HepG2 (cell line): ENCODE measurements around the gene GNAT3. TPM values are rescaled to one million over a fixed set of nuclear protein-coding genes. Genes with fewer than 3 reads are reported as not detected.

Experiments
- ATAC-seq: fragments of 200-7000 bp; cut with Tn5 transposase; 3 replicates; pipeline ENCODE4 v1.9.1; 2020; ENCODE audit warnings: mild to moderate bottlenecking, moderate library complexity
- BruUV-seq: library from RNA; stranded (reverse); fragments of 400-500 nt; replicated peaks from 2 replicates; lab custom pipeline; 2021; lab: Mats Ljungman, UMichigan
- CTCF ChIA-PET: fragments of 300-600 bp; formaldehyde crosslinking; extraction: SDS; loops from one replicate; lab custom pipeline; 2021; ENCODE audit warnings: low total read pairs, inconsistent platforms, low intra/inter-chr PET ratio; lab: Yijun Ruan, JAX
- POLR2A ChIA-PET: fragments of 350-600 bp; sonication (Branson Sonifier 250); formaldehyde crosslinking; loops from one replicate; lab custom pipeline; 2020; ENCODE audit warnings: antibody characterized with exemption, inconsistent platforms; lab: Yijun Ruan, JAX
- DNase-seq: peaks from one replicate; pipeline ENCODE4 v3.0.0-alpha.2; 2015; ENCODE audit warnings: low spot score
- FAIRE-seq: peaks from 3 replicates; lab custom pipeline; 2011; peaks lifted over from hg19 to GRCh38; lab: Jason Lieb, UNC
- H2AFZ ChIP-seq: one replicate; pipeline ENCODE4 v1.6.1; 2011; ENCODE audit warnings: low read length, inconsistent platforms
- H3K27ac ChIP-seq: fragments of 300-600 bp; 3 replicates; pipeline ENCODE4 v1.8.0; 2011; ENCODE audit warnings: mixed run types, mild to moderate bottlenecking, mixed read lengths, low read length, inconsistent platforms; ENCODE audit not compliant: insufficient read depth; ENCODE audit errors: extremely low read length
- H3K27me3 ChIP-seq, 2 experiments: fragments of 200-600 bp in 1 of 2; 2 replicates in 1 of 2; 3 replicates in 1 of 2; pipeline versions ENCODE4 v1.6.0 to v1.8.0; 2011; ENCODE audit warnings: low read length in 2 of 2, mild to moderate bottlenecking in 2 of 2, moderate library complexity in 2 of 2, inconsistent platforms in 1 of 2; ENCODE audit not compliant: insufficient read depth in 2 of 2, control insufficient read depth in 1 of 2
- H3K36me3 ChIP-seq, 2 experiments: fragments of 200-600 bp in 1 of 2; replicated peaks in 1 of 2; 2 replicates in 1 of 2; 3 replicates in 1 of 2; pipeline versions ENCODE4 v1.5.1 to v1.8.0; 2011; ENCODE audit warnings: low read length in 2 of 2, inconsistent platforms in 1 of 2; ENCODE audit not compliant: insufficient read depth in 2 of 2, control insufficient read depth in 1 of 2
- H3K4me1 ChIP-seq: 2 replicates; pipeline ENCODE4 v1.5.1; 2012; ENCODE audit warnings: low read length, inconsistent platforms; ENCODE audit not compliant: insufficient read depth
- H3K4me2 ChIP-seq: 2 replicates; pipeline ENCODE4 v1.6.0; 2011; ENCODE audit warnings: low read depth, low read length, inconsistent platforms
- H3K4me3 ChIP-seq, 3 experiments: fragments of 200-600 bp in 1 of 3; sonication (generic), shearing (Covaris generic) in 1 of 3; replicated peaks in 1 of 3; 2 replicates each; pipeline ENCODE4 v1.5.1; 2011 to 2016; ENCODE audit warnings: low read length in 3 of 3, inconsistent platforms in 2 of 3, low read depth in 2 of 3, mild to moderate bottlenecking in 2 of 3, control low read depth in 1 of 3, mixed read lengths in 1 of 3; ENCODE audit not compliant: insufficient read depth in 1 of 3
- H3K79me2 ChIP-seq: one replicate; pipeline ENCODE4 v1.6.1; 2011; ENCODE audit warnings: low read length, inconsistent platforms; ENCODE audit not compliant: insufficient read depth
- H3K9ac ChIP-seq: 2 replicates; pipeline ENCODE4 v1.6.0; 2011; ENCODE audit warnings: mild to moderate bottlenecking, low read depth, low read length, inconsistent platforms; ENCODE audit not compliant: insufficient read depth
- H3K9me3 ChIP-seq: 2 replicates; pipeline ENCODE4 v1.5.1; 2012; ENCODE audit warnings: mild to moderate bottlenecking, low read length
- H4K20me1 ChIP-seq: 2 replicates; pipeline ENCODE4 v1.6.0; 2011; ENCODE audit warnings: inconsistent platforms, mild to moderate bottlenecking, low read length, moderate library complexity; ENCODE audit not compliant: insufficient read depth
- MZF1 ChIP-seq: sonication (generic); formaldehyde crosslinking; IDR thresholded peaks from 2 replicates; pipeline ENCODE4 v1.8.1; 2023; ENCODE audit warnings: mild to moderate bottlenecking, missing genetic modification reagents, borderline replicate concordance
- NAIF1 ChIP-seq: sonication (generic); formaldehyde crosslinking; IDR thresholded peaks from 2 replicates; pipeline ENCODE4 v1.5.0; 2020; ENCODE audit warnings: mild to moderate bottlenecking, missing genetic modification reagents, borderline replicate concordance
- NRL ChIP-seq: sonication (generic); formaldehyde crosslinking; IDR thresholded peaks from 2 replicates; pipeline ENCODE4 v1.5.0; 2020; ENCODE audit warnings: missing genetic modification reagents, mild to moderate bottlenecking, moderate library complexity, borderline replicate concordance
- REPIN1 ChIP-seq: sonication (generic); formaldehyde crosslinking; IDR thresholded peaks from 2 replicates; pipeline ENCODE4 v1.8.0; 2022; ENCODE audit warnings: missing genetic modification reagents, low read depth, mild to moderate bottlenecking, borderline replicate concordance
- ZNF160 ChIP-seq: sonication (generic); formaldehyde crosslinking; IDR thresholded peaks from 2 replicates; pipeline ENCODE4 v1.8.0; 2022; ENCODE audit warnings: mild to moderate bottlenecking, inconsistent platforms, missing genetic modification reagents
- ZNF746 ChIP-seq: sonication (generic); formaldehyde crosslinking; IDR thresholded peaks from 2 replicates; pipeline ENCODE4 v1.8.0; 2022; ENCODE audit warnings: mild to moderate bottlenecking, missing genetic modification reagents
- ZNF766 ChIP-seq: sonication (generic); formaldehyde crosslinking; IDR thresholded peaks from 2 replicates; pipeline ENCODE4 v1.5.0; 2020; ENCODE audit warnings: missing genetic modification reagents, borderline replicate concordance
- WGBS: methylation state at CpG from one replicate; pipeline ENCODE4 v1.1.6; 2017; ENCODE audit warnings: low lambda C conversion rate; 5-methylcytosine and 5-hydroxymethylcytosine counted together
- in situ Hi-C: cut with HindIII; loops from 2 replicates; pipeline ENCODE4 v1.10.0; 2017; ENCODE audit warnings: low pct_unique_long_range_greater_than_20kb; ENCODE audit not compliant: extremely low pct_ligation_motif_present
- intact Hi-C: fragments of 100-400 bp; cut with micrococcal nuclease; formaldehyde crosslinking; loops from one replicate; pipeline ENCODE4 v1.10.0; 2022; ENCODE audit not compliant: unreplicated experiment
- polyA plus RNA-seq, 8 experiments: library from polyadenylated mRNA; depleted of rRNA in 3 of 8; stranded (reverse) in 7 of 8; unstranded in 1 of 8; fragments of >200 nt; fragmentation: Illumina TruSeq in 4 of 8; extraction: Trizol in 4 of 8; gene quantifications; 2 replicates each; pipeline versions ENCODE4 v1.2.1 to v1.2.3, GENCODE V29; 2011 to 2016; ENCODE audit warnings: low read depth in 4 of 8, missing spikeins in 1 of 8, mixed read lengths in 1 of 8; ENCODE audit not compliant: insufficient read depth in 1 of 8
- total RNA-seq, 5 experiments: library from RNA; depleted of rRNA; stranded (reverse); fragments of >200 nt; fragmentation: Illumina TruSeq; extraction: Trizol; gene quantifications; 2 replicates each; pipeline ENCODE4 v1.2.3, GENCODE V29; 2016; ENCODE audit warnings: low read depth in 1 of 5
- TF ChIP-seq, protein P1 (sequence below): sonication (generic); formaldehyde crosslinking; IDR thresholded peaks from 2 replicates; pipeline ENCODE4 v1.9.0; 2021; ENCODE audit warnings: missing genetic modification reagents, mild to moderate bottlenecking, borderline replicate concordance

GNAT3 gene
- total and polyA plus RNA-seq, 2 of the 13 experiments (the other 11 are each of a cell fraction or from before 2014, with no cell fraction given) = not detected

DNA sequence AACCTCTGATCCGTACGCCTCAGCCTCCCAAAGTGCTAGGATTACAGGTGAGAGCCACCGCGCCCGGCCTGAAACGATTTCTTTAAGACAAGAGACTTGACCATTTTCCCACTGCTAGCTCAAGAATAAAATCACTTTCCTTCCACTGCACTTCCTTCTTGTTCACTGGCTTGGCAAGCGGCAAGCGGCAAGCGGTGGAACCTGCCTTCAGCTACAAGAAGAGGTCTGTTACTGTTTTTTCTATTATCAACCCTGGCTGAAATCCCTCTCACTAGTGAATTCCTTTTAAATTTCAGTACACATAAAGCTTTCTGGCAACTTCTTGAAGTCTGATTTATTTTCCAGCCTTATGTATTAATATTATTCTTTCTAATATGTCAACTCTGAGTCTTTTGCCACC is 12.8 kb upstream of the GNAT3 start:
- ChIA-PET POLR2A (no interaction called here), CTCF (no interaction called here)
- H3K9ac ChIP-seq = no peak overlapping the region
- H3K4me1 ChIP-seq = 0 out of 2 replicates have a peak, but pooled peaks cover 5% of the 10 kb centered on the region
- H3K79me2 ChIP-seq = no peaks in the 10 kb centered on the region
- no peak for ATAC-seq
- FAIRE-seq = no peak
- no peaks in the 10 kb centered on the region for H3K36me3 ChIP-seq
- intact Hi-C loops = no loop called here
- no TSS peak for BruUV-seq
- DNase-seq = no peak
- TF ChIP-seq REPIN1 (CRISPR knock-in tag) (no peak), NRL (CRISPR knock-in tag) (no peak), ZNF746 (CRISPR knock-in tag) (no peak), MZF1 (CRISPR knock-in tag) (no peak)
- TF ChIP-seq, protein P1, sequence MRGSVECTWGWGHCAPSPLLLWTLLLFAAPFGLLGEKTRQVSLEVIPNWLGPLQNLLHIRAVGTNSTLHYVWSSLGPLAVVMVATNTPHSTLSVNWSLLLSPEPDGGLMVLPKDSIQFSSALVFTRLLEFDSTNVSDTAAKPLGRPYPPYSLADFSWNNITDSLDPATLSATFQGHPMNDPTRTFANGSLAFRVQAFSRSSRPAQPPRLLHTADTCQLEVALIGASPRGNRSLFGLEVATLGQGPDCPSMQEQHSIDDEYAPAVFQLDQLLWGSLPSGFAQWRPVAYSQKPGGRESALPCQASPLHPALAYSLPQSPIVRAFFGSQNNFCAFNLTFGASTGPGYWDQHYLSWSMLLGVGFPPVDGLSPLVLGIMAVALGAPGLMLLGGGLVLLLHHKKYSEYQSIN = no peak
- H3K4me3 ChIP-seq = no peak overlapping the region
- no peaks in the 10 kb centered on the region for H3K9me3 ChIP-seq
- no peak overlapping the region for H3K27ac ChIP-seq
- 89% methylated on average over 9 of the region's 9 CpGs for WGBS
- in situ Hi-C loops = no loop called here
- H2AFZ ChIP-seq = no peak overlapping the region
- H3K27me3 ChIP-seq = no peaks in the 10 kb centered on the region
- H3K4me2 ChIP-seq = no peak overlapping the region
- H4K20me1 ChIP-seq = no peaks in the 10 kb centered on the region

DNA sequence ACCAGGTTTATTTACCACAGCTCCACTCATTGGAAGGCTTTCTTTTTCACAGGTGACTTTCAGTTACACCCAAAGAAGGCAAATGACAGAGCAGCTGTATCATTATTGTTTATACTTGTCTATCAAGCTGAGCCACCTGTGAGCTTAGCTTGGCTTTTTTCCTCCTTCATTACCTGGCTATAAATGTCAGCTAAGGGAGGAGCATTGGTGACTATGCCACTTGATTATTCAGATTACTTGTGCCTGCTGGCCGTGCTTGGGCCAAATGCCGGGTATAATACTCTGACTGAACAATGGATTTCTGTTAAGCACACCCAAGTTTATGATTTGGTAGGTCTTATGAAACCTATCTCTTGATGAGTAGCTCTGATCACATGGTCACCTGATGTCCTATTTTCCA is 9.9 kb upstream of the GNAT3 start:
- Histone ChIP-seq H3K9me3 (no peaks in the 10 kb centered on the region), H3K27ac (no peak overlapping the region), H3K36me3 (no peaks in the 10 kb centered on the region), H3K79me2 (no peaks in the 10 kb centered on the region), H3K4me3 (no peak overlapping the region), H3K4me1 (0 out of 2 replicates have a peak, but pooled peaks cover 5% of the 10 kb centered on the region), H4K20me1 (no peaks in the 10 kb centered on the region), H3K4me2 (no peak overlapping the region), H3K9ac (no peak overlapping the region), H3K27me3 (no peaks in the 10 kb centered on the region), H2AFZ (no peak overlapping the region)
- ATAC-seq = no peak
- no peak for DNase-seq
- no peak for FAIRE-seq
- ChIA-PET POLR2A (no interaction called here), CTCF (no interaction called here)
- intact Hi-C loops (no loop called here), in situ Hi-C loops (no loop called here)
- BruUV-seq = no TSS peak
- WGBS = 80% methylated on average over 2 of the region's 2 CpGs
- TF ChIP-seq NAIF1 (CRISPR knock-in tag) = no peak
- TF ChIP-seq ZNF160 (CRISPR knock-in tag) = no peak
- no peak for TF ChIP-seq ZNF766 (CRISPR knock-in tag)
